ENCODE results near the gene ZNF33A.
A peak's percentile ranks its signal among the peaks of the same experiment; 100 is the strongest.
"Not testable (repeated sequence)": the region's sequence is repeated elsewhere in the genome, so short reads cannot be mapped to it uniquely, and the experiment has no call there.

The ZNF33A gene

DNA sequence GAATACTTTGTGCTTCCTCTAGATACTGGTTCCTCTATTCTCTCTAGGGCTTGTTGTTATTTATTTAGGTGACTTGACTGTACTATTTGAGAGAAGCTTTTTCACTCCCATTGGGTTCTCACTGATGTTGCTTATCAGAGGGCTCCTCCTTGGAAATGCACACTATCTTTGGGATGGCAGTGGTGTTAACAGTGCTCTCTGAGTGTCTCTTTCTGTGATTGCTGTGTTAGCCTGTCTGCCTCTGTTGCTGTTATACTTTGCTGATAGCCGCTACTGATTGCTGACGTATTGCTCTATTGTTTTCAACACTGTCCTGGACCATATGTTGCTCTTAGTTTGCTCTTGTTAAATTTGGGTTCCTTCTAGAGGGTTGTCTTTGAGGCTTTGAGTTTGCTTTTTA lies 34.7 kb downstream of the ZNF33A start:
- no peak for DNase-seq (ENCODE audit: low read depth)

DNA sequence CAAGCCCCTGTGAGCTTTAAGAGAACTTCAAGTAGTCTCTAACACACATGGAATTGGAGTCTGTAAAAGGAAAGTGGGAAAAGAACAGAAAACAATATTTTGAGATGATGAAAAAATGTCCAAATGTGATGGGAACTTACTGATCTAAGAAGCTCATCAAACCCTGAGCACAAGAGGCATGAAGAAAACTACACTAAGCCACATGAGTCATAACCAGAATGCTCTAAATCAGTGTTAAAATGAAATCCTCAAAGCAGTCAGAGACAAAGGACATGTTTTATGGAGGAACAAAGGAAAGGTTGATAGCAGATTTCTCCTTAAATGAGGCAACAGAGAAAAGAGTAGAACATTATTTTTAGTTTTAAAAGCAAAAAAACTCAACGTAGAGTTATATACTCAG lies 37.2 kb downstream of the ZNF33A start:
- DNase-seq (ENCODE audit: low read depth): no peak

DNA sequence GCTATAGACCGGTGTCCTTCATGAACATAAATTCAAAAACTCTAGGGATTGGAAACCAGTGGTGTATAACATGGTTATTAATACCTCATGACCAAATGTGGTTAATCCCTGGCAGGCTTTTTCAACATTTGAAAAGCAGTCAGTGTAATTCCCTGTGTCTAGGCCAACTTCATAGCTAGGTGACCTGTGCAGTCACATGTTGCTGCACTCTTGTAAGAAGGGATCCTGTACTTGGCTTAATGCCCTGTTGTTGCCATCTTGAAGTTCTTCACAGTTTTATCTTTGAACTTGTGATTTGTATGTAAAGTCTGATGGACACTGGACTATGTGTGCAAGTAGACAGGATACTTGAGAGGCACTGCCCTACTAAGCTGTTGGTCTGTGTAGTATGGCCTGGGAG lies 39.7 kb downstream of the ZNF33A start:
- DNase-seq (ENCODE audit: low read depth): no peak

DNA sequence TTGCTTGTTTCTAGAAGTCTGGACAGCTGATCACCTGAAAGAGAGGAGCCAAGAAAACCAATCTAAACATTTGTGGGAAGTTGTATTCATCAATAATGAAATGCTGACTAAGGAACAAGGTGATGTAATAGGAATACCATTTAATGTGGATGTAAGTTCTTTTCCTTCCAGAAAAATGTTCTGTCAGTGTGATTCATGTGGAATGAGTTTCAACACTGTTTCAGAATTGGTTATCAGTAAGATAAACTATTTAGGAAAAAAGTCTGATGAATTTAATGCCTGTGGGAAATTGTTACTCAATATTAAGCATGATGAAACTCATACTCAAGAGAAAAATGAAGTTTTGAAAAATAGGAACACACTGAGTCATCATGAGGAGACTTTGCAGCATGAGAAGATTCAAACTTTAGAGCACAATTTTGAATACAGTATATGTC lies 43.9 kb downstream of the ZNF33A start:
- peak; percentile 64 for DNase-seq (ENCODE audit: low read depth)

GRCh38 chr10:38055274-38055894 lies 44.9 kb downstream of the ZNF33A start:
- not testable (repeated sequence) for DNase-seq (ENCODE audit: low read depth)

DNA sequence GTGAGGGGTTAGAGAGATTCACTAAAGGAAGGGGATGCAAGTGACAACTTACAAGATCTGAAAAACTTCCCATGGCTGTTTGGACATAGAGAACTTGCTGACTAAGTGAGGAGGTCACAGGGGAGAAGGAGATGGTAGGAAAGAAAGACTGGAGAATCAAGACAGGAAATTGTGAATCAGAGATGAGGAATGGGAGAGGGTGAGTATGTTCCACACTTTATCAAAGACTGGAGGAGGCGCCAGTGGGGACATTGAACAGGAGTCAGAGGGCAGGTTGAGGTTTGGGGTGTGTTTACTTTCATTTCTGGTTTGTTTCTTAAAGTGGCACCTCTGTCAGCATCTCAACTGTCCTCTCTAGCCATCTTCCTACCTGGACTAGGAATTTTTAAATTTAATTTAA lies 59.2 kb downstream of the ZNF33A start:
- DNase-seq (ENCODE audit: low read depth): peak; percentile 84

DNA sequence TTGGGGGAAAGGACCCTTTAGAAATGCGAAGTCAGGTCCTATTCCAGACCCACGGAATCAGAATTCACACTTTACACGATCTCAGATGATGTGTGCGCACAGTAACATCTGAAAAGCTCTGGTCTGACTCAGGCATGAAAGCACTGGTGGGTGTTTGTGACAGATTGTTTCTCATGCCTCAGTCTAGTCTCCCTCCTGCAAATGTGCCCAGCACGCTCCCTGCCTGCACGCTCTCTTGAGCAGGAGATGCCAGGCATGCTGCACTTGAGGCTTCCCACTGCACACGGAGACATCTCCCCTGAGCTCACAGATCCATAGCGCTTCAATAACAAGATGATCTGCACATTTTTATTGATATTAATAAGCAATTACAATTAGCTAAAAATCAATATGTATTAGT lies 60.0 kb downstream of the ZNF33A start:
- no peak for DNase-seq (ENCODE audit: low read depth)

DNA sequence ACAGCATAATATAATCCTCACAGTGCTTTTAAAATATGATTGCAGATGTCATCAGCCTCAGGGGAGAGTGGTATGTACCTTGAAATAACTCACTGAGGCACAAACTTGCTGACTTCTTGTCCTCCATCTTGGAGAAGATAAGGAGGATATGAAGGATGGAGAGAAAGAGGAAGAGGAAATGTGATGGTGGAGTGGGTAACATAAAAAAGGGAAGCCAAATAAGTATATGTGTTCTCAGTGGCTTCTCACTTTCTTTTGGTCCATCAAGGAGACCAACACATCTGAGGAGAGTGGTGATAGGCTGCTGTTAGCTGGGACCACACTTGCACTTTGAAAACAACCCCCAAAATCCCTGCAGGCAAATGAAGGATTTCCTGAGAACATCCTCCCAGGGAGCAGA lies 62.1 kb downstream of the ZNF33A start:
- no peak for DNase-seq (ENCODE audit: low read depth)

DNA sequence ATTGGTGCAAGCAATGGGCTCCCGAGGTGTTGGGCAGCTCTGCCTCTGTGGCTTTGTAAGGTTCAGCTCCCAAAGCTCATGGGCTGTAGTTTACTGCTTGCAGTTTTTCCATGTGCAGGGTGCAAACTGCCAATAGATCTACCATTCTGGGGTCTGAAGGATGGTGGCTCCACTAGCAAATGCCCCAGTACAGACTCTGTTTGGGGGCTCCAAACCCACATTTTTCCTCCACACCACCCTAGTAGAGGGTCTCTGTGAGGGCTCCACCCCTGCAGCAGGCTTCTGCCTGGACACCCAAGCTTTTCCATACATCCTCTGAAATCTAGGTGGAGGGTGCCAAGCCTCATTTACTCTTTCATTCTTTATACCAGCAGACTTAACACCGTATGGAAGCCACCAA lies 66.2 kb downstream of the ZNF33A start:
- DNase-seq (ENCODE audit: low read depth): no peak

DNA sequence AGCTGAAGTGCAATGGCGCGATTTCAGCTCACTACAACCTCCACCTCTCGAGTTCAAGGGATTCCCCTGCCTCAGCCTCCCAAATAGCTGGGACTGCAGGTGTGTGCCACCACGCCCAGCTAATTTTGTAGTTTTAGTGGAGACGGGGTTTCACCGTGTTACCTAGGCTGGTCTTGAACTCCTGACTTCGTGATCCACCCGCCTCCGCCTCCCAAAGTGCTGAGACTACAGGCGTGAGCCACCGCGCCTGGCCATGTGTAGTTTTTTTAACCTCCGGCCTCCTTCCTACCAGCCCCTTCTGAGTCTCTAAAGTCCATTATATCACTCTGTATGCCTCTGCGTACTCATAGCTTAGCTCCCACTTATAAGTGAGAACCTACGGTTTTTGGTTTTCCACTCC lies 82.8 kb downstream of the ZNF33A start:
- not testable (repeated sequence) for DNase-seq (ENCODE audit: low read depth)

DNA sequence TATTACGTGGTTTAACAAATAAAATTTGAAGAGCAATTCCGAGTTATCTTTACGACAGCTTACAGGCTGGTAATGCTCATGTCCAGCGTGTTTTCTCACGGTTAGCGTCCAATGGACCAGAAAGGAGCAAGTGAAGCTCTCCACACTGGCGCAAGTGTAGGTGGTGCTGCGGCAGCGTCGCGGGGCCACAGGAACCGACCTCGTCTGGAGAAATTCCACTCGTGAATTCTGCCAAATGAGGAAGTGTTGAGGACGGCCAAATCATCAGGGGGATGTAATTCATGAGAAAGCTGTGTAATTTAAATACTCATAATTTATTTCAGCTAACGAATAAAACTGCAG lies 83.3 kb downstream of the ZNF33A start:
- DNase-seq (ENCODE audit: low read depth): no peak

DNA sequence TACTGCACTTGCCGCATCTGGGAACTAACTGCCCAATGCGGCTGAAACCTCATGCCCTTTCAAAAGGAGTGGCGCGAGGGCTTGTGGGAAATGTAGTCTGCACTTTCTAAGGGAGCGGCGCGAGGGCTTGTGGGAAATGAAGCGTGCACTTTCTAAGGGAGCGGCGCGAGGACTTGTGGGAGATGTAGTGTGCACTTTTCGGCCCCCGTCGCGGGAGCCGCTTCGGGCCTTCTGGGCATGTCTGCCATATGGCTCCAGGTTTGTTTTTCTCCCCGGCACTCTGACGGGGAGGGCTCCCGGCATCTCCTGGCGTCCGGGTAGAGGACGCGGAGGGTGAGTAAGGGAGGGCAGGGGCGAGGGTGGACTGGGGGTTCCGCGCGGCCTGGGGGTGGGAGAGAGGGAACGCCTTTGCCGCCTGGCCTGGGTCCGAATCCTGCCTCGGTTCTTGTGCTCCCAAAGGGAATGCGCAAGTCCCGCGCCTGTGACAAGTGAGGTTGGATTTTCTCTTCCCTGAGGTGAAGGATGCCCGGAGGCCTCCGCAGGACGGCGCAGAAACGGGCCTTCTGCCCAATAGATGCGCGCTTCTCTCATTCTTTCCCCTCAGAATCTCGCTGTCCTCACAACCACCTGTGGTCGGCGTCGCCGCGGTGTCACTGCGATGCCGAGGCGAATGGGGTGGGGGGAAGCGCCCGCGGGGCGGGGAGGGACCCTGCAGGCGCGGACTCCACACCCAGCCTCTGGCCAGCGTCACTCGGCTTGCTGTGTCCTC lies 83.9 kb downstream of the ZNF33A start, which contains the start of gene ZNF37A:
TSS of gene ZNF37A (plus strand) at position 180 of the 769 bp plus-strand sequence. CDS start 2,281 bp downstream, outside the sequence.
- peak; percentile 94 for DNase-seq (ENCODE audit: low read depth)

DNA sequence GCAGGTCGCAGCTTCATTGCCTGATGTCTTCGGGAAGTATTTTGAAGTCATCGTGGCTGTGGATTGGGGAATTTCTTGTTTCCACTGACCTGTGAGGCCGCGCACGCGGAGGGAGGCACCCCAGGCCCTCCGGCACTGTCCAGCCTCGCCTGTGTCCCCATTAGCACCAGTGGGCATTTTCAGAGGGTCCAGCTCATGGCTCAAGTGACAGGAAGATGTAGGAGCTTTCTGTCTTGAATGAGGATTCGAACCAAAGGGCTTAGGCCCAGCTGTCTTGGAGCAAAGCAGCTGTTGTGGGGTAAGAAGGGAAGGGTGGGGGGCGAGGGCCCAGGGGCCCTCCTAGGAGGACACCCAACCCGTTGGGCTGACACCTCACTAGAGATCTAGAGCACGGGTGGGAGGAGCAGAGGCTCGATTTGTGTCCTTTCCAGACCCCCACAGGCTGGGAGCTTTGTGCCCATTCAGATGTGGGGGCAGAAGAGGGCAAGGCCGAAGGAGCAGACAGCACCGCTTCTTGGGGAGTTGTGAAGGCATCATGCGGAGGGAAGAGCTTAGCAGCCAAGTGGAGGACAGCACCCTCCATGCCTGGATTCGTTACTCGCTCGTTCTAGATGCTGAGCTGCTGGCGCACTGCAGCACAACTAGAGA lies 84.6 kb downstream of the ZNF33A start:
- DNase-seq (ENCODE audit: low read depth): no peak

- no peak for DNase-seq (ENCODE audit: low read depth)
Measured at GRCh38 chr10:38102880-38103279, 92.4 kb downstream of the ZNF33A start.

GRCh38 chr10:38103756-38104155 lies 93.3 kb downstream of the ZNF33A start:
- DNase-seq (ENCODE audit: low read depth): no peak

- DNase-seq (ENCODE audit: low read depth): no peak
Measured at GRCh38 chr10:38112159-38112558, 101.7 kb downstream of the ZNF33A start.
